Measurements from ENCODE around the gene POLE. TPM values are rescaled to one million over a fixed set of nuclear protein-coding genes. Genes with fewer than 3 reads are reported as not detected.

The POLE gene
- total RNA-seq, 1 donor from 2014 or later: 174 TPM

- Mint-ChIP-seq H3K4me1 (peaks cover 18% of the 10 kb centered on the region), H3K36me3 (ENCODE audit: low read depth) (peaks cover 5% of the 10 kb centered on the region), H3K4me3 (no peak overlapping the region), H3K9me3 (no peaks in the 10 kb centered on the region), H3K27me3 (ENCODE audit: low read depth) (peaks cover 53% of the 10 kb centered on the region), H3K27ac (ENCODE audit: unreplicated experiment) (no peak overlapping the region)
- TF ChIP-seq CTCF (conservative IDR thresholded peaks at IDR 0.05): no peak
- no peak for DNase-seq (ENCODE audit: low read depth, low spot score)
Measured at GRCh38 chr12:132620113-132620898, 66.8 kb downstream of the POLE start.

DNA sequence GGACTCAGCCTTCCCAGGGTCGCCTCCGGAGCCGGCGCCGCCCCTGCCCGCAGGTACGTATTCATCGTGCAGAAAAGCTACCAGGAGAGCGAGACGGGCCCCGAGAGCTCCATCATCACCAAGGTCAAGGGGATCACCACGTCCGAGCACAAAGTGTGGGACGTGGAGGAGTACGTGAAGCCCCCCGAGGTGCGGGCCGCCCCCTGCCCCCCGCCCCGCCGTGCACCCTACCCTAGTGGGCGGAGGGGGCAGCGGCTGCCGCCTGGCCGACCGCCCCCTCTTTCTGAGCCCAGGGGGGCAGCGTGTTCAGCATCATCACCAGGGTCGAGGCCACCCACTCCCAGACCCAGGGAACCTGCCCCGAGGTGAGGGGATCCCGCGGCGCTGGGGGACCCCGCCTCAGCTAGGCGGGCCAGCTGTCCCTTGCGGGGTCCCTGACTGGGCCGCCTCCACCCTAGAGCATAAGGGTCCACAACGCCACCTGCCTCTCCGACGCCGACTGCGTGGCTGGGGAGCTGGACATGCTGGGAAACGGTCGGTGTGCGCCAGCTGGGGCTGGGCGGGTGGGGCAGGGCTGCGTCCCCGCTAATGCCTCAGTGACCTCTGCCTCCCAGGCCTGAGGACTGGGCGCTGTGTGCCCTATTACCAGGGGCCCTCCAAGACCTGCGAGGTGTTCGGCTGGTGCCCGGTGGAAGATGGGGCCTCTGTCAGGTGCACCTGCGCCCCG, 67.6 kb downstream of the POLE start:
- DNase-seq (ENCODE audit: low read depth, low spot score): no peak
- TF ChIP-seq CTCF (conservative IDR thresholded peaks at IDR 0.05): no peak
- H3K27ac Mint-ChIP-seq (ENCODE audit: unreplicated experiment): no peak overlapping the region
- peaks cover 5% of the 10 kb centered on the region for H3K36me3 Mint-ChIP-seq (ENCODE audit: low read depth)
- H3K27me3 Mint-ChIP-seq (ENCODE audit: low read depth): peaks cover 60% of the 10 kb centered on the region
- no peak overlapping the region for H3K4me3 Mint-ChIP-seq
- peaks cover 23% of the 10 kb centered on the region for H3K4me1 Mint-ChIP-seq
- H3K9me3 Mint-ChIP-seq: no peaks in the 10 kb centered on the region

GRCh38 chr12:132619071-132619385, 68.1 kb downstream of the POLE start:
- Mint-ChIP-seq H3K9me3 (no peaks in the 10 kb centered on the region), H3K4me3 (no peak overlapping the region), H3K4me1 (peaks cover 23% of the 10 kb centered on the region), H3K36me3 (ENCODE audit: low read depth) (peaks cover 5% of the 10 kb centered on the region), H3K27ac (ENCODE audit: unreplicated experiment) (no peak overlapping the region), H3K27me3 (ENCODE audit: low read depth) (peaks cover 64% of the 10 kb centered on the region)
- TF ChIP-seq CTCF (conservative IDR thresholded peaks at IDR 0.05): no peak
- no peak for DNase-seq (ENCODE audit: low read depth, low spot score)

DNA sequence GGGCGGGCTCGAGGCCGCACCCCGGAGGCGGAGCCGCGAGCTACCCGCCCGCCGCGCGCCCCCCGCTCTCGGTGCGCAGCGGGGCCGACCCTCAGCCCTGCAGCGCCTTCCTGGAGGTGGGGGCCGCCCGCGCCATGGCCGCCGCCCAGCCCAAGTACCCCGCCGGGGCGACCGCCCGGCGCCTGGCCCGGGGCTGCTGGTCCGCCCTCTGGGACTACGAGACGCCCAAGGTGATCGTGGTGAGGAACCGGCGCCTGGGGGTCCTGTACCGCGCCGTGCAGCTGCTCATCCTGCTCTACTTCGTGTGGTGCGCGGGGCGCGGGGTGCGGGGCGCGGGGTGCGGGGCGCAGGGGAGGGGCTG, 68.5 kb downstream of the POLE start, which contains the start of gene P2RX2:
P2RX2 (plus strand) TSS at position 94 of the 361 bp plus-strand sequence; CDS start at position 135, 41 bp downstream.
- Mint-ChIP-seq H3K4me3 (peak within 1 kb of the TSS; percentile 64), H3K27me3 (ENCODE audit: low read depth) (peaks cover 64% of the 10 kb centered on the region)

More for the DNA sequence above, 68.5 kb downstream of the POLE start, which contains the start of gene P2RX2:
- no peak for DNase-seq (ENCODE audit: low read depth, low spot score)
- Mint-ChIP-seq H3K27ac (ENCODE audit: unreplicated experiment) (no peak within 1 kb of the TSS), H3K36me3 (ENCODE audit: low read depth) (peaks cover 5% of the 10 kb centered on the region), H3K4me1 (peaks cover 23% of the 10 kb centered on the region), H3K9me3 (no peaks in the 10 kb centered on the region)
- TF ChIP-seq CTCF (conservative IDR thresholded peaks at IDR 0.05): no peak

Data from neural crest cell (in vitro differentiated cells).